PC-9 (cell line): ENCODE results near the gene TMEM238L.

Experiments
- EZH2 ChIP-seq: fragments of 200-600 bp; sonication (generic); IDR thresholded peaks from 2 replicates; pipeline ENCODE4 v1.8.0; 2017; ENCODE audit warnings: antibody characterized with exemption, low read depth
- TF ChIP-seq, protein P1 (sequence below): fragments of 200-600 bp; sonication (generic); conservative IDR thresholded peaks from 2 replicates; pipeline ENCODE4 v1.6.1; 2017; ENCODE audit warnings: mixed run types, antibody characterized with exemption, mild to moderate bottlenecking, moderate library complexity

DNA sequence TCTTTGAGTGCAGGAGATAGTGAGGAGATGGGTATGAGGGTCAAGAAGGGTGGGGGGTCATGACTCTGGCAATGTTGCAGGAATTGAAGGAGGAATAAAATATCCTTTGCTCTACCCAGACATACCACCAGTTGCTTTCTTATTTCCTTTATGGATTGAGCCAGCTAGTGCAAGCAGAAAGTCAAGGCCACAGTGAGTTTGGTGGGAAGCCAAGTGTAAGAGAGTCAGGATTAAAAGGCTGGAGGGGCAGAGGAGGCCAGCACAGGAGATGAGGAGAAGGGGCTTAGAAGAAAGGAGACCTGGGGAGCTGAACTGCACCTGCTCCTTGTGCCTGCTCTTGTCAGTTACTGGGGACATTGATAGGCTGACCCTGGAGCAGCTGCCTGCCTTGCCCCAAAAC, 17.9 kb upstream of the TMEM238L start:
- TF ChIP-seq, protein P1, sequence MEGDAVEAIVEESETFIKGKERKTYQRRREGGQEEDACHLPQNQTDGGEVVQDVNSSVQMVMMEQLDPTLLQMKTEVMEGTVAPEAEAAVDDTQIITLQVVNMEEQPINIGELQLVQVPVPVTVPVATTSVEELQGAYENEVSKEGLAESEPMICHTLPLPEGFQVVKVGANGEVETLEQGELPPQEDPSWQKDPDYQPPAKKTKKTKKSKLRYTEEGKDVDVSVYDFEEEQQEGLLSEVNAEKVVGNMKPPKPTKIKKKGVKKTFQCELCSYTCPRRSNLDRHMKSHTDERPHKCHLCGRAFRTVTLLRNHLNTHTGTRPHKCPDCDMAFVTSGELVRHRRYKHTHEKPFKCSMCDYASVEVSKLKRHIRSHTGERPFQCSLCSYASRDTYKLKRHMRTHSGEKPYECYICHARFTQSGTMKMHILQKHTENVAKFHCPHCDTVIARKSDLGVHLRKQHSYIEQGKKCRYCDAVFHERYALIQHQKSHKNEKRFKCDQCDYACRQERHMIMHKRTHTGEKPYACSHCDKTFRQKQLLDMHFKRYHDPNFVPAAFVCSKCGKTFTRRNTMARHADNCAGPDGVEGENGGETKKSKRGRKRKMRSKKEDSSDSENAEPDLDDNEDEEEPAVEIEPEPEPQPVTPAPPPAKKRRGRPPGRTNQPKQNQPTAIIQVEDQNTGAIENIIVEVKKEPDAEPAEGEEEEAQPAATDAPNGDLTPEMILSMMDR, result no peak
- no peak for TF ChIP-seq EZH2
